H1 (cell line): ENCODE measurements around the gene ITGB2. TPM values are rescaled to one million over a fixed set of nuclear protein-coding genes. Genes with fewer than 3 reads are reported as not detected.

Experiments used
- CTCF ChIA-PET: fragments of 300-600 bp; sonication (Branson Sonifier 250); formaldehyde crosslinking; loops from one replicate; lab custom pipeline; 2021; ENCODE audit not compliant: partially characterized antibody; lab: Charles Lee
- POLR2A ChIA-PET: fragments of 300-600 bp; sonication (Branson Sonifier 250); formaldehyde crosslinking; loops from one replicate; lab custom pipeline; 2021; ENCODE audit warnings: inconsistent platforms; ENCODE audit not compliant: partially characterized antibody; lab: Charles Lee
- DNase-seq, 2 experiments: peaks; one replicate each; pipeline versions ENCODE4 v3.0.0 to v3.0.0-alpha.2; 2010 to 2022; ENCODE audit warnings: low spot score in 2 of 2, low read depth in 1 of 2, mixed read lengths in 1 of 2
- FAIRE-seq: peaks from 2 replicates; lab custom pipeline; 2011; peaks lifted over from hg19 to GRCh38; lab: Jason Lieb, UNC
- H2AFZ ChIP-seq: 2 replicates; pipeline ENCODE4 v1.8.1; 2012; ENCODE audit warnings: low read length, inconsistent platforms
- H2AK5ac ChIP-seq: 2 replicates; pipeline ENCODE4 v1.6.1; 2013; ENCODE audit warnings: low read depth, low read length
- H2BK120ac ChIP-seq: replicated peaks from 2 replicates; pipeline ENCODE3; 2013; ENCODE audit warnings: low read depth, low read length, inconsistent platforms
- H2BK12ac ChIP-seq: 2 replicates; pipeline ENCODE4 v1.6.1; 2013; ENCODE audit warnings: low read depth, low read length
- H2BK15ac ChIP-seq: 2 replicates; pipeline ENCODE4 v1.6.1; 2013; ENCODE audit warnings: low read length
- H2BK20ac ChIP-seq: 2 replicates; pipeline ENCODE4 v1.6.1; 2013; ENCODE audit warnings: low read length
- H2BK5ac ChIP-seq: 2 replicates; pipeline ENCODE4 v1.6.1; 2013; ENCODE audit warnings: low read depth, low read length
- H3K14ac ChIP-seq: 2 replicates; pipeline ENCODE4 v1.6.1; 2013; ENCODE audit warnings: inconsistent platforms; ENCODE audit not compliant: insufficient read length
- H3K18ac ChIP-seq: 2 replicates; pipeline ENCODE4 v1.6.1; 2013; ENCODE audit warnings: low read length; ENCODE audit errors: extremely low read depth
- H3K23ac ChIP-seq: 2 replicates; pipeline ENCODE4 v1.6.1; 2013; ENCODE audit warnings: inconsistent platforms; ENCODE audit not compliant: insufficient read length
- H3K23me2 ChIP-seq: 2 replicates; pipeline ENCODE4 v1.6.1; 2013; ENCODE audit warnings: low read depth, low read length
- H3K27ac ChIP-seq: 2 replicates; pipeline ENCODE4 v1.6.1; 2011; ENCODE audit warnings: low read depth, low read length, inconsistent platforms
- H3K27me3 ChIP-seq, 4 experiments: replicated peaks in 1 of 4; 1 replicate in 1 of 4; 2 replicates in 3 of 4; pipeline versions ENCODE4 v1.6.1 to v1.8.1; 2011 to 2013; ENCODE audit warnings: low read length in 3 of 4, mild to moderate bottlenecking in 3 of 4, inconsistent platforms in 2 of 4, mixed read lengths in 2 of 4, moderate library complexity in 1 of 4; ENCODE audit not compliant: control insufficient read depth in 3 of 4, insufficient read depth in 3 of 4; ENCODE audit errors: extremely low read depth in 1 of 4
- H3K36me3 ChIP-seq, 4 experiments: 2 replicates each; pipeline versions ENCODE4 v1.6.1 to v1.8.1; 2011 to 2013; ENCODE audit warnings: mild to moderate bottlenecking in 4 of 4, low read length in 3 of 4, moderate library complexity in 2 of 4, control low read depth in 1 of 4, inconsistent platforms in 1 of 4; ENCODE audit not compliant: insufficient read depth in 4 of 4, control insufficient read depth in 2 of 4
- H3K4ac ChIP-seq: replicated peaks from 2 replicates; pipeline ENCODE3; 2013; ENCODE audit warnings: low read length, low read depth, mixed read lengths, inconsistent platforms; ENCODE audit not compliant: insufficient read length
- H3K4me1 ChIP-seq, 4 experiments: replicated peaks in 1 of 4; 1 replicate in 1 of 4; 2 replicates in 3 of 4; pipeline versions ENCODE4 v1.6.1 to v1.8.1; 2011 to 2013; ENCODE audit warnings: low read length in 3 of 4, inconsistent platforms in 2 of 4, mixed read lengths in 1 of 4; ENCODE audit not compliant: insufficient read depth in 4 of 4, control insufficient read depth in 3 of 4
- H3K4me2 ChIP-seq, 2 experiments: 2 replicates each; pipeline versions ENCODE4 v1.6.1 to v1.8.1; 2011 to 2013; ENCODE audit warnings: low read depth in 2 of 2, low read length in 2 of 2, control low read depth in 1 of 2, inconsistent platforms in 1 of 2, mild to moderate bottlenecking in 1 of 2; ENCODE audit not compliant: insufficient read depth in 1 of 2
- H3K4me3 ChIP-seq, 4 experiments: fragments of 200-600, 300-600 bp in 1 of 4; sonication (generic), shearing (Covaris generic), sonication (Bioruptor Twin) in 1 of 4; 2 replicates each; pipeline versions ENCODE4 v1.5.1 to v1.8.1; 2011 to 2016; ENCODE audit warnings: low read length in 4 of 4, low read depth in 3 of 4, control low read depth in 2 of 4, inconsistent platforms in 2 of 4, mild to moderate bottlenecking in 2 of 4, mixed read lengths in 1 of 4, moderate library complexity in 1 of 4; ENCODE audit not compliant: insufficient read depth in 2 of 4; ENCODE audit errors: extremely low read depth in 1 of 4
- H3K56ac ChIP-seq: replicated peaks from 2 replicates; pipeline ENCODE3; 2013; ENCODE audit warnings: low read depth, mild to moderate bottlenecking, mixed read lengths, low read length, inconsistent platforms; ENCODE audit not compliant: insufficient read length
- H3K79me1 ChIP-seq: 2 replicates; pipeline ENCODE4 v1.6.1; 2013; ENCODE audit warnings: low read depth, low read length, control low read depth
- H3K79me2 ChIP-seq, 2 experiments: 2 replicates each; pipeline versions ENCODE4 v1.6.1 to v1.8.1; 2012 to 2013; ENCODE audit warnings: low read length in 2 of 2, mild to moderate bottlenecking in 2 of 2, inconsistent platforms in 1 of 2; ENCODE audit not compliant: insufficient read depth in 2 of 2, control insufficient read depth in 1 of 2
- H3K9ac ChIP-seq, 4 experiments: replicated peaks in 1 of 4; 1 replicate in 1 of 4; 2 replicates in 3 of 4; pipeline versions ENCODE4 v1.6.1 to v1.8.1; 2011 to 2013; ENCODE audit warnings: low read depth in 3 of 4, low read length in 3 of 4, control low read depth in 2 of 4, mild to moderate bottlenecking in 2 of 4, moderate library complexity in 2 of 4, inconsistent platforms in 1 of 4; ENCODE audit errors: extremely low read depth in 1 of 4
- H3K9me3 ChIP-seq, 2 experiments: 2 replicates each; pipeline versions ENCODE4 v1.6.1 to v1.8.1; 2012 to 2013; ENCODE audit warnings: mild to moderate bottlenecking in 2 of 2, moderate library complexity in 2 of 2, control low read depth in 1 of 2, inconsistent platforms in 1 of 2, low read depth in 1 of 2, low read length in 1 of 2, mixed read lengths in 1 of 2; ENCODE audit not compliant: insufficient read depth in 2 of 2
- H4K20me1 ChIP-seq, 2 experiments: replicated peaks in 1 of 2; 2 replicates each; pipeline versions ENCODE3 to v1.8.1; 2011 to 2013; ENCODE audit warnings: inconsistent platforms in 2 of 2, low read length in 2 of 2, mild to moderate bottlenecking in 1 of 2; ENCODE audit not compliant: insufficient read depth in 2 of 2, control insufficient read depth in 1 of 2
- H4K5ac ChIP-seq: 2 replicates; pipeline ENCODE4 v1.6.1; 2013; ENCODE audit warnings: low read length, low read depth, mixed read lengths, inconsistent platforms; ENCODE audit not compliant: insufficient read length
- H4K8ac ChIP-seq: 2 replicates; pipeline ENCODE4 v1.8.0; 2013; ENCODE audit warnings: mild to moderate bottlenecking, moderate library complexity, low read length, inconsistent platforms; ENCODE audit not compliant: insufficient read depth; ENCODE audit errors: extremely low read depth
- H4K91ac ChIP-seq: replicated peaks from 2 replicates; pipeline ENCODE3; 2013; ENCODE audit warnings: low read length, mixed read lengths, inconsistent platforms; ENCODE audit not compliant: insufficient read length
- WGBS, 2 experiments: shearing (Covaris generic) in 1 of 2; methylation state at CpG; one replicate each; pipeline versions ENCODE4 v1.1.6 to v1.1.7; 2013 to 2015; ENCODE audit warnings: low lambda C conversion rate in 2 of 2, mixed read lengths in 2 of 2, inconsistent platforms in 1 of 2, low coverage in 1 of 2, missing lambda C conversion rate in 1 of 2; ENCODE audit not compliant: insufficient replicate concordance in 2 of 2, insufficient coverage in 1 of 2, insufficient read length in 1 of 2; ENCODE audit errors: extremely low coverage in 1 of 2, missing lambda C conversion rate in 1 of 2; 5-methylcytosine and 5-hydroxymethylcytosine counted together
- polyA plus RNA-seq, 7 experiments: library from polyadenylated mRNA; depleted of rRNA in 3 of 7; stranded (reverse) in 5 of 7; unstranded in 2 of 7; fragments of >200 nt in 5 of 7; fragments of 200-250 nt in 2 of 7; gene quantifications; 1 replicate in 5 of 7; 2 replicates in 1 of 7; 4 replicates in 1 of 7; pipeline versions ENCODE4 v1.2.1 to v1.2.3, GENCODE V29; 2011 to 2013; ENCODE audit warnings: missing spikeins in 2 of 7, mixed read lengths in 2 of 7
- total RNA-seq: library from RNA; stranded (reverse); fragmentation: NEBNext Ultra II Directional; extraction: Animal tissue kit (Norgen Biotek cat#: 25700); gene quantifications from 2 replicates; pipeline ENCODE4 v1.2.1, GENCODE V29; 2021

The ITGB2 gene
- total and polyA plus RNA-seq, 2 of the 8 experiments (the other 6 are each of a cell fraction or from before 2014, with no cell fraction given) = 0.24 to 0.63 TPM

- no peak for FAIRE-seq
- Histone ChIP-seq H2BK5ac (no peak overlapping the region), H4K91ac (no peak overlapping the region), H3K56ac (no peak overlapping the region), H2BK120ac (no peak overlapping the region), H4K8ac (no peak overlapping the region), H3K14ac (no peak overlapping the region), H3K4me2 (peak overlapping the region in 1 of 2 experiments; percentile 26; a peak in 1 of 4 replicates), H3K27me3 (no peaks in the 10 kb centered on the region; a peak in 1 of 7 replicates), H3K79me1 (peaks cover 36% of the 10 kb centered on the region), H2AK5ac (no peak overlapping the region), H3K23me2 (peaks cover 9% of the 10 kb centered on the region; the same call in 1 of the 2 replicates), H3K18ac (no peak overlapping the region), H3K4me1 (peaks cover 6 to 16% (median 13%) of the 10 kb centered on the region in 4 experiments), H2BK15ac (no peak overlapping the region), H4K5ac (no peak overlapping the region), H4K20me1 (peaks cover 25 to 59% of the 10 kb centered on the region in 2 experiments), H3K9ac (no peak overlapping the region), H2AFZ (no peak overlapping the region), H2BK12ac (no peak overlapping the region), H3K79me2 (peaks cover 54 to 97% of the 10 kb centered on the region in 2 experiments), H3K9me3 (no peaks in the 10 kb centered on the region), H3K23ac (no peak overlapping the region), H3K4me3 (no peak overlapping the region), H3K36me3 (peaks cover 5 to 8% (median 7%) of the 10 kb centered on the region in 4 experiments; a peak in 7 of 8 replicates), H2BK20ac (no peak overlapping the region), H3K4ac (no peak overlapping the region), H3K27ac (no peak overlapping the region)
- 82% methylated on average over 14 of the region's 15 CpGs; no CpG with 5 or more reads in 1 of the 2 experiments for WGBS, 2 experiments
- no peak for DNase-seq
- ChIA-PET CTCF (no interaction called here), POLR2A (interaction anchor here (0.7 kb wide), 1 partner anchor 59 kb away, joined by 3 read pairs; no protein-coding TSS in a partner anchor)
Measured at GRCh38 chr21:44867464-44867863, 53.2 kb downstream of the ITGB2 start.
